ENCODE measurements around the gene HDAC4. TPM values are rescaled to one million over a fixed set of nuclear protein-coding genes. Genes with fewer than 3 reads are reported as not detected.
"Not testable (repeated sequence)": the region's sequence is repeated elsewhere in the genome, so short reads cannot be mapped to it uniquely, and the experiment has no call there.

The HDAC4 gene
- polyA plus RNA-seq, 3 donors, result 12.3 to 22.6 (median 14.5) TPM

- DNase-seq (ENCODE audit: extremely low read depth in 1 of 11, low read depth in 9 of 11, low spot score in 4 of 11), result no peak
These were observed 216.6 kb downstream of the HDAC4 start for GRCh38 chr2:239184179-239184578.

DNA sequence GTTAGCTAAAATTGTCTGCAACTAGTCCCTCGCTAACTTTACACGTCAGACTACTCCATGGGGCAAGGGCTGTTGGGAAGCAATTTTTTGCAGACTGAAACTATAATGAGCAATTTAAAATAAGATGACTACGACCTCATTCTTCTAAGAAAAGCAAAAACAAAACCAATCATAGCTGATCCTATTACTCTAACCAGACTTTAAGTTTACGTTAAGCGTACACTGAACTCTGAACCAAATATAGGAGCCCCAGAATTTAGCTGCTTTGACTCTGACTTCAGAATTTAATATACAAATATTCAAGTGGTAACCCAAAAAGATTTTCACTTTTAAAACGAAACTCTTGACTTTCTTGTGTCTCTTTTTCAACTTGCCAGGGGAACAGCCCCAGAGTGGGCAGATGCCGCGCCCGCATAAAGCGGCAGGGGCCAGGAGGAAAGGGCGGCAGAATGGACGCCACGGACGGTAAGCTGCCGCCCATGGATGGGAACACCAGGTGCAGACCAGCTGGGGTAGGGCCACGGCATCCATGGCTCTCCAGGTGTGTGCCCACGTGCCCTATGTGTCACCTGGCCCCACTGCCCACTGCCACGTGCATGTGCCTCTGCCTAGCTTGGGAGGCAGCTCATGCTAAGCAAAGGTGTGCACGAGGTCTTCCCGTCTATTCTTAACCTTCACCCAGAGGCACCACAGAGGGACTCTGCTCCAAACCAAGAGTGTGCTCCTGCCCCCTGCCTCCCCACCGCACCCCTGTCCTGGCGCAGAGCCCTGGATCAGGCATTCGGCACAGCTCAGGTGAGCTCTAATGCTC is 217.6 kb downstream of the HDAC4 start:
- DNase-seq (ENCODE audit: extremely low read depth in 1 of 11, low read depth in 9 of 11, low spot score in 4 of 11), result no peak

GRCh38 chr2:239181903-239182581 is 218.8 kb downstream of the HDAC4 start:
- DNase-seq (ENCODE audit: extremely low read depth in 1 of 11, low read depth in 9 of 11, low spot score in 4 of 11), result peak in 9 of 11 donors; percentile 17 to 51 (median 28)

DNA sequence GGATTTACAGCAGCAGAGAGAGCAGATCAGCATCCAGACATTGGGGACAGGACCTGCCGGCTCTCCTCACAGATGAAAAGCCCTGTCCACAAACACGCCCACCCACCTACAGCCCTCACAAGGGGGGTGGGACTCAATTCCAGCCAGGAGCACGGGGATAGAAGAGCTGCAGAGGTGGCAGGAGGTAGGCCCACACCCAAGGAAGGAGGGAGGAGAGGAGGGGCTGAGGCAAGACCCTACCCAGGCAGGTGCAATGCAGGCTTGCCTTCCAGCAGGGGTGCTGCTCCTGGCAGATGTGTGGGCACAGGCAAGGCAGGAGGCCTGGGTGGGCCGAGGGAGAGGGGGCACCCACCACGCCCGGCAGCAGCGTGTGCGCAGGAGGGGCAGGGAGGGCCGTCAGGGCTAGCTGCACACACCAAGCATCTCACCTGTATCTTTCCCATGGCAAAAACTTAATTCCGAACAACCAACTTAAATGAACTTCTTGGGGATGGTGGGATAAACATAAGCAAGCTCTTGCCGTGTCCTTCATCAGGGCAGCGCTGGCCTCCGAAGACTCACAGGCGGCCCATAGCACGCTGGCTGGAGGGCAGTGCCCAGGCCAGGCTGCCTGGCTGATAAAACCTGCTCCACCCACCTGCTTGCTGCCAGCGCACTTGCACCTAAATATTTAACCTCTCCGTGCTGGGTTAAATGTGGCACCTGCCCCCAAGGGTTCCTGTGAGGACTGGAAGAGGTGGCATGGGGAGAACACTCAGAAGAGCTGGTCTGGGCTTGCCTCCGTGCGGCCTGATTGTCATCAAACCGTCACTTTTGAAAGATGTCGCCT is 219.5 kb downstream of the HDAC4 start:
- DNase-seq (ENCODE audit: extremely low read depth in 1 of 11, low read depth in 9 of 11, low spot score in 4 of 11), result no peak

GRCh38 chr2:239180526-239181073 is 220.2 kb downstream of the HDAC4 start:
- DNase-seq (ENCODE audit: extremely low read depth in 1 of 11, low read depth in 9 of 11, low spot score in 4 of 11), result no peak

GRCh38 chr2:239179851-239180371 is 220.9 kb downstream of the HDAC4 start:
- DNase-seq (ENCODE audit: extremely low read depth in 1 of 11, low read depth in 9 of 11, low spot score in 4 of 11), result no peak

DNA sequence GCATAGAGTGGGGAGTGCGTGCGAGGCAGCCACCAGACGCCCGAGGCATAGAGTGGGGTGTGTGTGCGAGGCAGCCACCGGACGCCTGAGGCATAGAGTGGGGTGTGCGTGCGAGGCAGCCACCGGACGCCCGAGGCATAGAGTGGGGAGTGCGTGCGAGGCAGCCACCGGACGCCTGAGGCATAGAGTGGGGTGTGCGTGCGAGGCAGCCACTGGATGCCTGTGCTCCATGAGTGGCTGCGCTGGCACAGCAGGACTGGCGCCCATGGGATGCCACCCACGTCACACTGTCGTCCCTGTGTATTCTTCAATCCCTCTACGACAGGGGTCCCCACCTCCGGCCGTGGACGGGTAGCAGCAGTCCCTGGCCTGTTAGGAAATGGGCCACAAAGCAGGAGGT is 221.9 kb downstream of the HDAC4 start:
- no peak for DNase-seq (ENCODE audit: extremely low read depth in 1 of 11, low read depth in 9 of 11, low spot score in 4 of 11)

DNA sequence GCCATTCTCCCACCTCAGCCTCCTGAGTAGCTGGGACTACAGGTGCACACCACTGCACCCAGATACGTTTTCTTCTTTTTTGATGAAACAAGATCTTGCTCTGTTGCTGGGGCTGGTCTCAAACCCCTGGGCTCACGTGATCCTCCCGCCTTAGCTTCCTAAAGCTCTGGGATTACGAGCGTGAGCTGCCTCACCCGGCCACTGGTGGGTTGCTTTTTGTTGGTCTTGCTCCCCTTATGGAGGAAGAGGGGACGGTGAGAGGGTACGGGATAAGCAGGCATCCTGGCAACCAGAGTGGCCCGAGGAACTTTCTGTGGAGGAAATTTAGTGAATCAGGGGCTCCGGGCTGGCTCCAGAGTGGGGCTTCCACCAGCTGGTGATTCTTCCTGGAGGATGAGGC is 222.3 kb downstream of the HDAC4 start:
- DNase-seq (ENCODE audit: extremely low read depth in 1 of 11, low read depth in 9 of 11, low spot score in 4 of 11), result no peak

DNA sequence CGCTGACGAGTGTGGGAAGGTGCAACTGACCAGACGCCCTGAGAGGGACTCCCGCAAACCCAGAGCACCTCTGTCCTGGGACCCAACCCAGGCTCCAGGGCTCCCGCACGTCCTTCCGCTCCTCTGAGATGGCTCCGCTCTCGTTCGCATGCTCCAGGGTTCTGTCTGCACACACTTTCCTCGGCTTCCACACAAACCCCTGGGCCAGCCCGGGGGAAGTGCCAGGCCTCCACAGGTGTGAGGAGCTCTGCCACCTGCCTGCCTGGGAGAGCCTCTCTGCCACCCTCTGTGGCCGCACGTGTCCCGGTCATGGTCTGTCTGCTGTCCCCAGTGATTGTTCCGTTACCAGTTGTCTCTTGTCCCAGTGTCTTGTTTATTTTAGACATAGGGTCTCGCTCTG is 222.9 kb downstream of the HDAC4 start:
- DNase-seq (ENCODE audit: extremely low read depth in 1 of 11, low read depth in 9 of 11, low spot score in 4 of 11), result no peak

GRCh38 chr2:239177325-239177724 is 223.5 kb downstream of the HDAC4 start:
- no peak for DNase-seq (ENCODE audit: extremely low read depth in 1 of 11, low read depth in 9 of 11, low spot score in 4 of 11)

GRCh38 chr2:239176138-239176803 is 224.5 kb downstream of the HDAC4 start:
- DNase-seq (ENCODE audit: extremely low read depth in 1 of 11, low read depth in 9 of 11, low spot score in 4 of 11), result not testable (repeated sequence)

DNA sequence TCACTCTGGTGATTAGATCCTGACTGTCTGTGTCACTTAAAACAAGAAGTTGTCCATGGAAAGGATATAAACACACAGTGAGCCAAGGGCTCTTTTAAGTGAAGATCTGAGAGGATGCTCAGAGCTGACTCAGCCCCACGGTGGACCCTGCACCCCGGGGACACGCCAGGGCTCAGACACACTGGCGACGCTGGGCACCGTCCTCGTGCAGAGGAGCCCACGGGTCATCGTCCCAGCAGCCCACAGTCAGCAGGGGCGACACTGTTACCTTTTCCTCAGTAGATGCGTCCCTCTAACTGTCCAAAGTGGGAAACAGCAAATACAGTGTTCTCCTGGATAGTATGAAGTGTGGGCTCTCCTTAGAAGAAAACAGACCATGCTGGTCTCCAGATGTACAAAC is 225.6 kb downstream of the HDAC4 start:
- no peak for DNase-seq (ENCODE audit: extremely low read depth in 1 of 11, low read depth in 9 of 11, low spot score in 4 of 11)

GRCh38 chr2:239173301-239173700 is 227.5 kb downstream of the HDAC4 start:
- DNase-seq (ENCODE audit: extremely low read depth in 1 of 11, low read depth in 9 of 11, low spot score in 4 of 11), result no peak

GRCh38 chr2:239171643-239172042 is 229.2 kb downstream of the HDAC4 start:
- DNase-seq (ENCODE audit: extremely low read depth in 1 of 11, low read depth in 9 of 11, low spot score in 4 of 11), result no peak

GRCh38 chr2:239169311-239170048 is 231.3 kb downstream of the HDAC4 start:
- DNase-seq (ENCODE audit: extremely low read depth in 1 of 11, low read depth in 9 of 11, low spot score in 4 of 11), result no peak

DNA sequence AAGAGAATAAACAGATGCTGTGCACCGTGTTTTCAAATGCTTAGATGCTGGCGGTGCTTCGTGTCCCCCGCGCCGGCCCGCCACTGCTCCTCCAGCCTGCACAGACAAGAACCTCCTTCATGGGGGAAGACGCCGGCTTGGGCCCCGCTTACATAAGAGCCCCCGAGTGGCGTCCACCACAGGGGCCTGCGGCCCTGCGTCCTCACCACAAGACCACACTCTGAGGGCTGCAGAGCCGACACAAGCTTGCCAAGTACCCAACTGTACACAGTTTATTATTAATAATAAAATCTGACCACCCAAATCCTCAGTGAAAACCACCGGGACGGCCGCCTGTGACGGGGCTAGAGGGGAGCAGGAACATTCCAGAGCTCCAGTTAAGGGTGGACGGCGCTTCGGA is 232.2 kb downstream of the HDAC4 start:
- no peak for DNase-seq (ENCODE audit: extremely low read depth in 1 of 11, low read depth in 9 of 11, low spot score in 4 of 11)

DNA sequence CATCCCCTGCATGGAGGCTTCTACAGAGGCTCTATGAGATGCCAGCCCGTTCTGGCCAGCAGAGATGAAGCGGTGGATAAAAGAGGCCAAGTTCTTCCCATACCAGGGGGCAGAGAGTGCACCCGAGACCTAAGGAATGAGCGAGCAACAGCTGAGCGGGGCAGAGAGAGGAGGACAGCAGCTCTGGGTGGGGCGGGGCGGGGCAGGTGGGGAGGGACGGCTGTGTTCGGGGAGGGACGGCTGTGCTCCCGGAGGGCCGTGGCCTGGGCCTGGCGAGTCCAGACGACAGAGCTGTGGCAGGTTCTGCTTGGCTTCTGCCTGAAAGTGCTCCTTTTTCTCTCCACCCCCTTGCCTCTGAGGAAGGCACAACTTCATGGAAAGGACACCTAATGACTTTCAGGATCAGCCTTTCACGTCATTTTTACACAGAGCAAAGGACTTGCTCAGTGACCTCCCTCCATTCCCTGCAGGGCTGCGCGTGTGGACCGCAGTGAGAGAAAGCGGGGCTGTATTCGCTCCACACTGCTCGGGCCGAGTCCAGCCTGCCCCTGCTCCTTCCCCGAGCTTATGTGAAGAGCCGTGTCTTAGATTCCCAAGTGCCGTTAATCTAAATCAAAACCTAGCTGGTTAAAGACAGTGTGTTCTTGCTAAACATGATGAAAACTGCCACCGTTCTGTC is 232.9 kb downstream of the HDAC4 start:
- DNase-seq (ENCODE audit: extremely low read depth in 1 of 11, low read depth in 9 of 11, low spot score in 4 of 11), result no peak
